ENCODE results near the gene ISG20L2. TPM values are rescaled to one million over a fixed set of nuclear protein-coding genes. Genes with fewer than 3 reads are reported as not detected.

The ISG20L2 gene
- total RNA-seq, 1 experiment from 2014 or later, result 33.2 TPM

DNA sequence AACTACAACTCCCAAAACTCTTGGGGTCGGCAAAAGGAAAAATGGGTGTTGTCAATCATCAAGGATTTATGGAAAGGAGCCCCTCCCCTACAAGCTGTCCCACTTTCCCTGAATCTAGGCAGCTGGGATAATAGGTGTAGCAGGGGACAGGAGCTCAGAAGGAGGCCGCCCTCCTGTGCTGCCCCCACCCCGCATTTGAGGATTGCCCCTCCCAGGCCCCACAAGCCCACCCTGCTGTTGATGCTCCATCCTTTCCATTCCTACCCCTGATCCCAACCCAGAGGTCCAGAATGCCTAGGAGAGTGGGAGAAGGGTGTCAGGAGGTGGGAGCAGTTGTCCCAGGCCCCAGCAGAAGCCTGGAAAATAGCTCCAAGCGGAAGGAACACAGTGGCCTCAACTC lies 14.2 kb upstream of the ISG20L2 start:
- Histone ChIP-seq H3K27ac (peak overlapping the region; percentile 60; the same call in 1 of the 2 replicates), H3K36me3 (ENCODE audit: low read depth) (peaks cover 23% of the 10 kb centered on the region), H3K9me2 (ENCODE audit: insufficient read depth) (no peaks in the 10 kb centered on the region), H4K20me1 (ENCODE audit: insufficient read depth) (peaks cover 16% of the 10 kb centered on the region), H3K9me3 (ENCODE audit: insufficient read depth, low read depth) (no peaks in the 10 kb centered on the region), H2AFZ (no peak overlapping the region), H3K27me3 (ENCODE audit: insufficient read depth, low read depth) (no peaks in the 10 kb centered on the region), H3K4me2 (no peak overlapping the region), H3F3A (ENCODE audit: insufficient read depth, low read depth) (peaks cover 63% of the 10 kb centered on the region), H3K4me1 (replicated peaks; ENCODE audit: insufficient read depth) (peaks cover 29% of the 10 kb centered on the region), H3K4me3 (no peak overlapping the region), H3K79me2 (ENCODE audit: low read depth) (peaks cover 66% of the 10 kb centered on the region)
- no peak for DNase-seq
- CTCF ChIA-PET, result no interaction called here
- intact Hi-C loops (cut with micrococcal nuclease; ENCODE audit: unreplicated experiment), result no loop called here
- TF ChIP-seq EZH2 (IDR thresholded peaks at IDR 0.05; ENCODE audit: low read depth), result no peak
- TF ChIP-seq, protein P1, sequence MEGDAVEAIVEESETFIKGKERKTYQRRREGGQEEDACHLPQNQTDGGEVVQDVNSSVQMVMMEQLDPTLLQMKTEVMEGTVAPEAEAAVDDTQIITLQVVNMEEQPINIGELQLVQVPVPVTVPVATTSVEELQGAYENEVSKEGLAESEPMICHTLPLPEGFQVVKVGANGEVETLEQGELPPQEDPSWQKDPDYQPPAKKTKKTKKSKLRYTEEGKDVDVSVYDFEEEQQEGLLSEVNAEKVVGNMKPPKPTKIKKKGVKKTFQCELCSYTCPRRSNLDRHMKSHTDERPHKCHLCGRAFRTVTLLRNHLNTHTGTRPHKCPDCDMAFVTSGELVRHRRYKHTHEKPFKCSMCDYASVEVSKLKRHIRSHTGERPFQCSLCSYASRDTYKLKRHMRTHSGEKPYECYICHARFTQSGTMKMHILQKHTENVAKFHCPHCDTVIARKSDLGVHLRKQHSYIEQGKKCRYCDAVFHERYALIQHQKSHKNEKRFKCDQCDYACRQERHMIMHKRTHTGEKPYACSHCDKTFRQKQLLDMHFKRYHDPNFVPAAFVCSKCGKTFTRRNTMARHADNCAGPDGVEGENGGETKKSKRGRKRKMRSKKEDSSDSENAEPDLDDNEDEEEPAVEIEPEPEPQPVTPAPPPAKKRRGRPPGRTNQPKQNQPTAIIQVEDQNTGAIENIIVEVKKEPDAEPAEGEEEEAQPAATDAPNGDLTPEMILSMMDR (conservative IDR thresholded peaks at IDR 0.05), result no peak
- BruUV-seq (replicated peaks), result no TSS peak
- POLR2A ChIA-PET (ENCODE audit: unreplicated experiment), result no interaction called here

DNA sequence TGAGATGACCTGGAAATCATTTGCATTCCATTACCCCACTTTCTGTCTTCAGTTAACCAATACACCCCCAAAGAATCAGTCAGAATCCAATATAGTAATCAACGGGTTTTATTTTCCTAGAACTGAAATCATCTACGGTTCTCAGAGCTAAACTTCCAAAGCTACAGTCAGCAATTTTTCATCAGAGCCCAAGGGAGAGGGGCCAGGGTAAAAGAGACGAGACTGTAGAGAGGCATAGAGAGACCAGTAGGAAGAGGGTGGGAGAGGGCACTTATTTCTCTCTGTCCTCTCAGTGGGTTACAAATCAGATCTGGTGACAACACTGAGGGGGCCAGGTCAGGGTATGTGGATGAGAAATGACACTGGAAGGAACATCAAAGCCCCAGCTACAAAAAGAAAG lies 13.5 kb upstream of the ISG20L2 start:
- Histone ChIP-seq H3K27me3 (ENCODE audit: insufficient read depth, low read depth) (no peaks in the 10 kb centered on the region), H3K79me2 (ENCODE audit: low read depth) (peaks cover 59% of the 10 kb centered on the region), H4K20me1 (ENCODE audit: insufficient read depth) (peaks cover 16% of the 10 kb centered on the region), H3K4me2 (peak overlapping the region; percentile 67), H3K27ac (peak overlapping the region; percentile 60), H3K4me3 (no peak overlapping the region; the same call in 1 of the 2 replicates), H3K9me2 (ENCODE audit: insufficient read depth) (no peaks in the 10 kb centered on the region), H3K4me1 (replicated peaks; ENCODE audit: insufficient read depth) (peaks cover 24% of the 10 kb centered on the region), H2AFZ (no peak overlapping the region), H3F3A (ENCODE audit: insufficient read depth, low read depth) (peaks cover 59% of the 10 kb centered on the region), H3K9me3 (ENCODE audit: insufficient read depth, low read depth) (no peaks in the 10 kb centered on the region), H3K36me3 (ENCODE audit: low read depth) (peaks cover 23% of the 10 kb centered on the region)
- no peak for DNase-seq
- TF ChIP-seq EZH2 (IDR thresholded peaks at IDR 0.05; ENCODE audit: low read depth), result no peak
- TF ChIP-seq, protein P1 (conservative IDR thresholded peaks at IDR 0.05), result no peak
- BruUV-seq (replicated peaks), result no TSS peak
- POLR2A ChIA-PET (ENCODE audit: unreplicated experiment), result interaction anchor here (0.6 kb wide), 1 partner anchor 81 kb away, joined by 33 read pairs; no protein-coding TSS in a partner anchor
- CTCF ChIA-PET, result no interaction called here
- intact Hi-C loops (cut with micrococcal nuclease; ENCODE audit: unreplicated experiment), result no loop called here

DNA sequence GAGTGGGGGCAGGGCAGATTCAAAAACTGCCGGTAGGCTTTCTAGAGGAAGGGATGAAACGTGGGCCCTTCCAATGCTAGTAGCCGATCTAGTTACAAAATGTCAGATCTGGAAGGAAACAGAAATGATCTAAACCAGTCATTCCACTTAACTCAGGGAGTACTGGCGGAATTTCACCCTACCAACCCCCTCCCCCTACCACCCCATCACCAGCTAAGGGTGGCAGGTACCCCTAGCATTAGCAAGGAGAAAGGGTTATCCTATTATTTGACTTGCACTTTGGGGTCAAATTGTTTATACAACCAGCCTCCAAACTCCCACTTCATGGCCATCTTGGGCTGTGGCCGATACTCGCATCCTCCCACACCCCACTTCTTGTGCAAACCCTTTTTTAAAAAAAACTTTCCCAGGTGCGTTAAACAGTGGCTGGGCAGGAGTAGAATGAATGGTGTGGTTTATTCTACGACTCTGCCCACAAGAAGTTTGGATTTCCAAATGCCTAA lies 13.0 kb upstream of the ISG20L2 start:
- no peaks in the 10 kb centered on the region for H3K9me3 ChIP-seq (ENCODE audit: insufficient read depth, low read depth)
- H4K20me1 ChIP-seq (ENCODE audit: insufficient read depth), result peaks cover 16% of the 10 kb centered on the region
- peaks cover 55% of the 10 kb centered on the region for H3K79me2 ChIP-seq (ENCODE audit: low read depth)
- H3K4me3 ChIP-seq, result peak overlapping the region; percentile 16; the same call in 1 of the 2 replicates
- H2AFZ ChIP-seq, result 0 out of 2 replicates have a peak overlapping the region, but pooled peaks have one; percentile 20
- DNase-seq, result no peak
- intact Hi-C loops (cut with micrococcal nuclease; ENCODE audit: unreplicated experiment), result loop anchor here (1.0 kb wide), 2 partner anchors 10 to 26 kb away; partner anchors contain the start of genes HDGF and PRCC
- BruUV-seq (replicated peaks), result no TSS peak
- no peaks in the 10 kb centered on the region for H3K27me3 ChIP-seq (ENCODE audit: insufficient read depth, low read depth)
- POLR2A ChIA-PET (ENCODE audit: unreplicated experiment), result interaction anchor here (0.6 to 1.1 kb wide), 6 partner anchors 10 to 153 kb away, joined by 3 to 11 read pairs (median 4); partner anchors contain the start of genes HDGF, ISG20L2, METTL25B and PRCC
- H3K27ac ChIP-seq, result peak overlapping the region; percentile 60
- peaks cover 23% of the 10 kb centered on the region for H3K4me1 ChIP-seq (replicated peaks; ENCODE audit: insufficient read depth)
- peak overlapping the region; percentile 67 for H3K4me2 ChIP-seq
- no peaks in the 10 kb centered on the region for H3K9me2 ChIP-seq (ENCODE audit: insufficient read depth)
- TF ChIP-seq, protein P1 (conservative IDR thresholded peaks at IDR 0.05), result no peak
- no peak for TF ChIP-seq EZH2 (IDR thresholded peaks at IDR 0.05; ENCODE audit: low read depth)
- H3F3A ChIP-seq (ENCODE audit: insufficient read depth, low read depth), result peaks cover 63% of the 10 kb centered on the region
- CTCF ChIA-PET, result interaction anchor here (0.6 to 1.1 kb wide), 3 partner anchors 13 to 658 kb away, joined by 3 to 7 read pairs (median 4); partner anchors contain the start of genes ISG20L2 and METTL25B
- H3K36me3 ChIP-seq (ENCODE audit: low read depth), result peaks cover 23% of the 10 kb centered on the region
